NCI-H2196 (cell line): ENCODE results near the gene PGBD5.

Experiments used
- DNase-seq: peaks from one replicate; lab custom pipeline; 2025; ENCODE audit not compliant: unreplicated experiment; lab: John Stamatoyannopoulos, UW

The PGBD5 gene

GRCh38 chr1:230283678-230284077 lies 142.5 kb downstream of the PGBD5 start:
- DNase-seq = no peak

GRCh38 chr1:230282157-230282556 lies 144.0 kb downstream of the PGBD5 start:
- DNase-seq = no peak

GRCh38 chr1:230281556-230281955 lies 144.6 kb downstream of the PGBD5 start:
- no peak for DNase-seq

GRCh38 chr1:230280906-230281413 lies 145.2 kb downstream of the PGBD5 start:
- DNase-seq = no peak

GRCh38 chr1:230280054-230280795 lies 145.9 kb downstream of the PGBD5 start:
- no peak for DNase-seq

- DNase-seq = no peak
Measured at GRCh38 chr1:230279583-230279945, 146.6 kb downstream of the PGBD5 start.

GRCh38 chr1:230278871-230279582 lies 147.1 kb downstream of the PGBD5 start:
- no peak for DNase-seq

GRCh38 chr1:230278376-230278775 lies 147.8 kb downstream of the PGBD5 start:
- no peak for DNase-seq

- DNase-seq = no peak
Measured at GRCh38 chr1:230277201-230278025, 148.7 kb downstream of the PGBD5 start.

GRCh38 chr1:230276401-230276800 lies 149.7 kb downstream of the PGBD5 start:
- DNase-seq = no peak

- no peak for DNase-seq
Measured at GRCh38 chr1:230274254-230274653, 151.9 kb downstream of the PGBD5 start.

GRCh38 chr1:230273141-230273710 lies 152.9 kb downstream of the PGBD5 start:
- DNase-seq = no peak

GRCh38 chr1:230272557-230272956 lies 153.6 kb downstream of the PGBD5 start:
- no peak for DNase-seq

GRCh38 chr1:230271300-230272035 lies 154.7 kb downstream of the PGBD5 start:
- no peak for DNase-seq

GRCh38 chr1:230270559-230271281 lies 155.4 kb downstream of the PGBD5 start:
- DNase-seq = peak; percentile 59

- DNase-seq = no peak
Measured at GRCh38 chr1:230270185-230270558, 156.0 kb downstream of the PGBD5 start.

GRCh38 chr1:230268371-230269170 lies 157.6 kb downstream of the PGBD5 start:
- DNase-seq = peak; percentile 61

GRCh38 chr1:230267338-230268065 lies 158.6 kb downstream of the PGBD5 start:
- DNase-seq = no peak
